GM10248 (cell line): ENCODE data around the gene PIGZ.

Experiments used
- CTCF ChIA-PET: fragments of 300-600 bp; sonication (Branson Sonifier 250); formaldehyde crosslinking; extraction: SDS; loops from one replicate; lab custom pipeline; 2021; ENCODE audit warnings: antibody characterized with exemption; lab: Yijun Ruan, JAX
- POLR2A ChIA-PET: fragments of 350-650 bp; sonication (Branson Sonifier 250); formaldehyde crosslinking; extraction: SDS; loops from one replicate; lab custom pipeline; 2020; ENCODE audit warnings: antibody characterized with exemption; lab: Yijun Ruan, JAX
- DNase-seq: peaks from one replicate; pipeline ENCODE4 v3.0.0; 2012; ENCODE audit errors: extremely low spot score
- TF ChIP-seq, protein P1 (sequence below): IDR thresholded peaks from 2 replicates; pipeline ENCODE4 v1.5.1; 2012; ENCODE audit warnings: mild to moderate bottlenecking, low read depth; ENCODE audit errors: extremely low read depth, missing control alignments, control extremely low read depth

PIGZ gene

DNA sequence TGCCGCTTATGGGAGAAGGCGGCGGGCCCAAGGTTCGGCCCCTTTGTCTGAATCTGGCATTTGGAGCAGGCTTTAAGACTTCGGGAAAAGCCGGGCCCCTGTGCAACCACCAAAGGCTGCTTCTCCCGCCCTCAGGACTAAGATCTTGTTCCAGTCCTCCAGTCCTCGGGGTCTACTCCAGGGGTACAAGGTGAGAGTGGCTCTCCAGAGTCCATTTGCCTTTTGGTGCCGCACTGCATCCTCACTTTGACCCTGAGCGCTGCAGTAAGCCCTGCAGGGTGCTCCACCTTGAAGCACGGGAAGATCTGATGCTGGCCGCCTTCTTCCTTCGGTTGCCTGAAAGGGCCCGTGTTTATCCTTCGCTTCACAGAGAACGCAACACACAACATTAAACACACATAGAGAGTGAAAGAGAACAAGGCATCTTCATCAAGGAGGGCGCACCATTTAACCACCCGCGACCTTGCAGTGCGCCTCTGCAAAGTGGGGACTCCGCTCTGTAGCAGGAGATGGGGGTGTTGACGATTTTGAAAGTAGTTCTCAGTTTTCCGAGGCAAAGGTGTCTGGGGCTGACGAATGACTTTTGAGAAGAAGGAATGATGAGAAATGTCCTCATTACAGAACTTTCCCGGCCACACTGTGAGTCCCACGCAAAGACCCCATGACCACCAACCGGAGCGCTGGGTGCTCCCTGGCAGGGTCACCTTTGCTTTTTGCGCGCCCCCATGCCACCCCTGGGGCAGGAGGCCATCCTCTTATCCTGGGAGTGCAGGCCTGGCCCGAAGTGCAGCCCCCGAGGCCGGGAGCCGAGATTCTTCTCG, 1.0 kb downstream of the PIGZ start:
- POLR2A ChIA-PET = interaction anchor here (0.6 kb wide), 1 partner anchor 330 kb away, joined by 9 read pairs; no protein-coding TSS in a partner anchor
- no peak for DNase-seq
- CTCF ChIA-PET = no interaction called here
- TF ChIP-seq, protein P1, sequence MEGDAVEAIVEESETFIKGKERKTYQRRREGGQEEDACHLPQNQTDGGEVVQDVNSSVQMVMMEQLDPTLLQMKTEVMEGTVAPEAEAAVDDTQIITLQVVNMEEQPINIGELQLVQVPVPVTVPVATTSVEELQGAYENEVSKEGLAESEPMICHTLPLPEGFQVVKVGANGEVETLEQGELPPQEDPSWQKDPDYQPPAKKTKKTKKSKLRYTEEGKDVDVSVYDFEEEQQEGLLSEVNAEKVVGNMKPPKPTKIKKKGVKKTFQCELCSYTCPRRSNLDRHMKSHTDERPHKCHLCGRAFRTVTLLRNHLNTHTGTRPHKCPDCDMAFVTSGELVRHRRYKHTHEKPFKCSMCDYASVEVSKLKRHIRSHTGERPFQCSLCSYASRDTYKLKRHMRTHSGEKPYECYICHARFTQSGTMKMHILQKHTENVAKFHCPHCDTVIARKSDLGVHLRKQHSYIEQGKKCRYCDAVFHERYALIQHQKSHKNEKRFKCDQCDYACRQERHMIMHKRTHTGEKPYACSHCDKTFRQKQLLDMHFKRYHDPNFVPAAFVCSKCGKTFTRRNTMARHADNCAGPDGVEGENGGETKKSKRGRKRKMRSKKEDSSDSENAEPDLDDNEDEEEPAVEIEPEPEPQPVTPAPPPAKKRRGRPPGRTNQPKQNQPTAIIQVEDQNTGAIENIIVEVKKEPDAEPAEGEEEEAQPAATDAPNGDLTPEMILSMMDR = no peak

DNA sequence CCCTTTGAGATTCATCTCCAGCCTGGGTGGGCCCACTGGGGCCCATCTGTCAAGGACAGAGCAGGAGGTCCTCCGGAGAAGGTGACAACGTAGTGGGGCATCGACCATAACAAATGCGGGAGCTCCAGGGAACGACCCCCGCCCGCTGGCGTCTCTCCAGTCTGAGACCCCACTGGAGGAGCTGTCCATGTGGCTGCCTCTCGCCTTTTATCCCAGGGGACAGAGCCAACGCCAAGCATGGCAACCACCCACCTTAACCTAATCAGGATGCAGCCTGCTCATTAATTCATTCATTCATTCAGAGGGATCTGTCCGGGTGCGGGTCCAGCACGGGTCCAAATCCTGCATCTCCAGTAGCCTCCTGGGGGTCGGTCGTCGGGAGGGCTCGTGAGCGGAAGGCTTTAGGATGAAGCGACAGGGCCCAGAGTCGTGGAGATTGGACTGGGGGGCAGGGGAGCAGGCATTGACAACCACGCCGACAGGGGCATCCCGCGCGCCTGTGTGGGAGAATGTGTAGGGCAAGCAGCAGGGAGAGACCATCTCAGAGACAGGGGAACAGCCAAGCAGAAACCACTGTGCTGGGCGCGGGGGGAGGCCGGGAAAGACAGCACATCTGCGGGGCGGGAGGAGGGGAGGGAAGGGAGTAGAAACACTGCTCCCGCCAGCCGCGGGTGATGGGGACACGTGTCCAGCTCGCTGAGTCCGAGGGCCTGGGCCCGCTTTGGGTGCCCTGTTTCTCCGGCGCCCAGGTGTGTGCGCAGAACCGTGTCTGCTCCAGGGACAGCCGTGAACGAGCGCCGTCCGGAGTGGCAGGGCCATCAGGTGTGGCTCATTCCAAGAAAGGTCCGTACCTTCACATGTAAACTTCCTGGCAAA, 1.9 kb downstream of the PIGZ start:
- TF ChIP-seq, protein P1 = no peak
- CTCF ChIA-PET = interaction anchor here (1.2 kb wide), 1 partner anchor 25 kb away, joined by 3 read pairs; the partner anchor contains the start of gene NCBP2
- POLR2A ChIA-PET = no interaction called here
- DNase-seq = no peak

DNA sequence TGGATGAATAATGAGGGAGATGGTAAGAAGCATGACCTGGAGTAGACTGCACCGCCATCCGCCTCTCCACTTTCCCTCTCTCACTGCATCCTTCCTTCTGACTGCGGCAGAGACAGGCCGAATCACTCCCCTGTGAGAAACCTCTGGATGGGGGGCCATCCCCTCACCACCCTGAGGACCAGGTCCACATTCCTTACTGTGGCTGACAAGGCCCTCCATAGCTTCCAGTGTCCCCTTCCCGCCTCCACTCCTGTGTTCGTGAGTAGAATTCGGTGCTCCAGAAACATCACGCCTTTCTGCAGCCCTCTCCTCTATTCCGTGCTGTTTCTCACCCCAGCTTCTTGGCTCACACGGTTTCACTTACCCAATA, 2.8 kb downstream of the PIGZ start:
- TF ChIP-seq, protein P1 = no peak
- CTCF ChIA-PET = interaction anchor here (0.9 to 1.2 kb wide), 2 partner anchors 24 to 221 kb away, joined by 3 read pairs; partner anchors contain the start of gene NCBP2
- DNase-seq = no peak
- POLR2A ChIA-PET = no interaction called here

DNA sequence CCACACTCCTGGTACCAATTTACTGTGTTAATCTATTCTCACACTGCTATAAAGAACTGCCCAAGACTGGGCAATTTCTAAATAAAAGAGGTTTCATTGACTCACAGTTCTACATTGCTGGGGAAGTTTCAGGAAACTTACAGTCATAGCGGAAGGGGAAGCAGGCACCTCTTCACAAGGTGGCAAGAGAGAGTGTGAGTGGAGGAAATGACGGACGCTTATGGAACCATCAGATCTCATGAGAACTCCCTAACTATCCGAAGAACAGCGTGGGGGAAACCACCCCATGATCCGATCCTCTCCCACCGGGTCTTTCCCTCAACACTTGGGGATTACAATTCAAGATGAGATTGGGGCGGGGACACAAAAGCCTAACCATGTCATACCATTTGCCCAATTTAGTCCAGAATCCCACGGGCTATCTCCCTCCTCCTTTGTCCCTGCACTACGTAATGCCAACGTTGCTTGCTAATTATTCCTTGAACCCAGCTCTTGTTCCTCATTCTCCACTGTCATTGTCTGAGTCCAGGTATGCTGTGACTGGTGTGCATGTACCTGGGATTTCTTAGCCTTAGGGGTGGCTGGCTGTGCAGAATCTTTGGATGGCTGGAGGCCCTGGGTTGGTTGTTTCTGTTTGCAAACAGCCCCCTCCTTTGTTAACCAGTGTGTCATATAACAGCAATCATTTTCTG, 3.4 kb downstream of the PIGZ start:
- TF ChIP-seq, protein P1 = no peak
- POLR2A ChIA-PET = no interaction called here
- DNase-seq = no peak
- CTCF ChIA-PET = interaction anchor here (0.9 to 1.2 kb wide), 2 partner anchors 23 to 222 kb away, joined by 3 read pairs; partner anchors contain the start of gene NCBP2

DNA sequence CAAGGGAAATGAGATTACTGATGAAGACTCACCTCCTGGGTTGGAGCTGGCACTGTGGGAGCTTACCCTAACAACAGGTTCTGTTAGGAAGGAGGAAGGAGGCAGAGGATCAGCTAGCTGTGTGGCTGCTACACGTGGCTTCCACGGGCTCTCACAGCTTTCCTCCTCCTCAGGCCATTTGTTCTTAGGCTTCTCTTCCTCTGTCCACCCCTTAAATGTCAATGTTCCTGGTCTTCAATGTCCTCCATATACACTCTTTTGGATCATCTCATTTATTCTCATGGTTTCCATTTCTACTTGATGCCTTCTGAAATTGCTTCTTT, 5.0 kb downstream of the PIGZ start:
- ChIA-PET POLR2A (no interaction called here), CTCF (interaction anchor here (1.0 kb wide), 2 partner anchors 9 to 45 kb away, joined by 3 read pairs; no protein-coding TSS in a partner anchor)
- no peak for DNase-seq
- TF ChIP-seq, protein P1 = no peak
